ENCODE measurements around the gene TMEM52B. TPM values are rescaled to one million over a fixed set of nuclear protein-coding genes. Genes with fewer than 3 reads are reported as not detected.

TMEM52B gene
- total RNA-seq, 4 donors from 2014 or later = 0.17 to 1.6 TPM; not detected in 2

DNA sequence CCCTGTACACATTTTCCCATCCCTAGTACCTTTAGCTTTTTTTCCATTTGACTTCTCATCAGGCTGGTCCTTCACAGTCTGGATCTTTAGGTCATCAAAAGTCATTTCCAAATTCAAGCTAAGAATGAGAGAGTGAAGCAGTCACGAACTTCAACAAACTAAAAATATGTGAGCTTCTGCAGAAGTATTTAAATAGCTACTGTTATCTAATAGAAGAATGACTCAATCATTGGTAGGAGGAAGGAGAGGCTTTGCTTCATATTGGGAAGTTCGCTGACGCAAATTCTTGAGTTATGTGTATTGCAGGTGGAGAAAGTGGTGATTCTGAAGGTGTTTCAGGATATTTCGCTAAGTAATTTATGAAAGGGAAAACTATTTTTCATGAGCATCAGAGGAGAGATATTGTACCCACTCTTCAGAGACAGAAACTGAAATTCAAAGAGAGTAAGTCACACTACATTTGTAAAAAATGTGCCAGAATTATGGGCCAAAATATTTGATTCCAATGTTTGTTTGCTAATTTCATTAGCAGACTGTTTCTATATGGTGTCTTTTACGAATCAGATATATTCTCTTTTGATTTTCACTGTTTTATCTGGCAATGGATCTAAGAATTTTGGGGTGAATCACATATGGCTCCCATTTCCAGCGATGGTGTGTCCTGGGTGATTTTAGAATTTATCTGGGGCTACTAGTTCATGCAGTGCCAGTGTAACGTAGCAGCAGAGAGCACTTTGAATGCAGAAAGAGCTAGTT, 6.7 kb upstream of the TMEM52B start, which contains the start of gene OLR1:
OLR1 (minus strand) TSS at position 160 of the 756 bp plus-strand sequence; CDS start at position 105, 55 bp downstream.
- intact Hi-C loops (cut with DNase I) = no loop called here
- no peaks in the 10 kb centered on the region for H3K27me3 ChIP-seq
- TF ChIP-seq, protein P1, sequence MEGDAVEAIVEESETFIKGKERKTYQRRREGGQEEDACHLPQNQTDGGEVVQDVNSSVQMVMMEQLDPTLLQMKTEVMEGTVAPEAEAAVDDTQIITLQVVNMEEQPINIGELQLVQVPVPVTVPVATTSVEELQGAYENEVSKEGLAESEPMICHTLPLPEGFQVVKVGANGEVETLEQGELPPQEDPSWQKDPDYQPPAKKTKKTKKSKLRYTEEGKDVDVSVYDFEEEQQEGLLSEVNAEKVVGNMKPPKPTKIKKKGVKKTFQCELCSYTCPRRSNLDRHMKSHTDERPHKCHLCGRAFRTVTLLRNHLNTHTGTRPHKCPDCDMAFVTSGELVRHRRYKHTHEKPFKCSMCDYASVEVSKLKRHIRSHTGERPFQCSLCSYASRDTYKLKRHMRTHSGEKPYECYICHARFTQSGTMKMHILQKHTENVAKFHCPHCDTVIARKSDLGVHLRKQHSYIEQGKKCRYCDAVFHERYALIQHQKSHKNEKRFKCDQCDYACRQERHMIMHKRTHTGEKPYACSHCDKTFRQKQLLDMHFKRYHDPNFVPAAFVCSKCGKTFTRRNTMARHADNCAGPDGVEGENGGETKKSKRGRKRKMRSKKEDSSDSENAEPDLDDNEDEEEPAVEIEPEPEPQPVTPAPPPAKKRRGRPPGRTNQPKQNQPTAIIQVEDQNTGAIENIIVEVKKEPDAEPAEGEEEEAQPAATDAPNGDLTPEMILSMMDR (IDR thresholded peaks at IDR 0.05) = no peak
- TF ChIP-seq POLR2AphosphoS5 (IDR thresholded peaks at IDR 0.05) (no peak), EP300 (IDR thresholded peaks at IDR 0.05) (no peak)
- WGBS = 75% methylated on average over 7 of the region's 7 CpGs
- no peak for DNase-seq (ENCODE audit: extremely low spot score)
- H3K27ac ChIP-seq (replicated peaks in 1 of 4) = no peak within 1 kb of the TSS
- H3K4me3 ChIP-seq = no peak within 1 kb of the TSS
- H3K36me3 ChIP-seq = no peaks in the 10 kb centered on the region
- H3K4me1 ChIP-seq = peaks cover 0 to 12% (median 0%) of the 10 kb centered on the region in 4 donors
- H3K9me3 ChIP-seq = no peaks in the 10 kb centered on the region

DNA sequence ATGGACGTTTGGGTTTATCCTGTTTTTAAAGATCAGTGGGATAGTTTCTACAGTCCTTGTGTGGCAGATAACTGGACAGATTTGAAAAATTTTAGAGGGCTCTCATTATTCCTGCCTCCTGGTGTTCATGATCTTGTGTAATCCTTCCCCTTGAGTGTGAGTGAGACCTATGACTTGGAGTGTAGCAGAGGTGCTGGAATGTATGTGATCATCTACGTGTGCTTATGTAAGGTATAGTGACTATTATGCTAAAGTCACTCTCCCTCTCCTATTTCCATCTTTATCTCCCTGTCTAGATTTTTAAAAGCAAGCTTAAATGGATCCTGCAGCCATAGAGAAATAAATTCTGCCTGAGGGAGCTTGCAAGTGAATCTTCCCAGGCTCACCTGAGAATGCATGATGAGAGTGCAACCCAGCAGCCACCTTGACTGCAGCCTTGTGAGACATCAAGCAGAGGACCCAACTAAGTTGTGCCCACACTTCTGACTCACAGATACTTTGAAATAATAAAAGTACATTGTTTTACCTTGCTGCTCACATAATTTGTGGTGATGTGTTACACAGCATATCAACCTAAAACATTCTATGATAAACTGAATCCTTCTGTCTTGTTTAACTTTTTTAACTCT, 3.7 kb upstream of the TMEM52B start:
- Histone ChIP-seq H3K27ac (replicated peaks in 1 of 4) (no peak overlapping the region), H3K36me3 (no peaks in the 10 kb centered on the region), H3K9me3 (no peaks in the 10 kb centered on the region), H3K4me3 (no peak overlapping the region), H3K4me1 (no peaks in the 10 kb centered on the region), H3K27me3 (no peaks in the 10 kb centered on the region)
- no peak for DNase-seq (ENCODE audit: extremely low spot score)
- TF ChIP-seq POLR2A (IDR thresholded peaks at IDR 0.05; ENCODE audit: low read depth) = no peak
- TF ChIP-seq, protein P1 (IDR thresholded peaks at IDR 0.05) = no peak
- TF ChIP-seq EP300 (IDR thresholded peaks at IDR 0.05) = no peak
- no peak for TF ChIP-seq POLR2AphosphoS5 (IDR thresholded peaks at IDR 0.05)
- intact Hi-C loops (cut with DNase I) = no loop called here
- 75% methylated on average over 2 of the region's 2 CpGs for WGBS

DNA sequence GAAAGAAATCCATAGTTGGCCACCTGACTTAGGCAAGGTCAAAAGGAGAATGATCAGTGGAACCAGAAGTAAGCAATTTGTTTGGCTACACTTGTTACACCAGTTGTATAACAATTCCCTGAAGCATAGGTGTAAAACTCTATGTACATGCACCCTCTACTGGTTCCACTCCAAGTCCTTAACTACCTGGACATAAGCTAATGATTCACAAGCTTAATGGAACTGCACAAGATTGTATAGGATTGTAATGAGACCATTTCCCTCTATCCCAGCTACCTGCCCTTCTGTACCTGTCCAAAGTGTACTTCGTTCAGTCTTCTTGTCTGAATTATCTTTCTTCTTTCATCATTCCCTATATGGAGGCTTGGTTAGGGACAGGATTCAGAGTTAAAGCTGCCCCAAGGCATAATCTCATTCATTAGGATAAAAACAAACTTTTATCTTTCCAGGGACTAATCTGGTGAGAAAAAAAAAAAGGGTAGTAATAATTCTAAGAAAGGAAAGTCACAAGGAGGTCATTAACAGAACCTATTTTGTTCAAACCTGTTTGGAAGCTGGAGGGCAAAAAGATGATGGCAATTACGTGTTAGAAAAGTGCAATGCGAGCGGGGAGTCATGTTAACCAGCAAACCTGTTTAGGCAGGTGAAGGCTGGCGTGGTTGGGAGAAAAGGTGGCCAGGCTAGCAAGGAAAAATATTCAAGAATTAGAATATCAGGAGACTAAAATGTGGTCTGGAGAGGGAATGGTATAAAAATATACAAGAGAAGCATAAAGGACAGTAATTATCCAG, 2.8 kb upstream of the TMEM52B start:
- Histone ChIP-seq H3K4me1 (no peaks in the 10 kb centered on the region), H3K27ac (replicated peaks in 1 of 4) (no peak overlapping the region), H3K36me3 (no peaks in the 10 kb centered on the region), H3K27me3 (no peaks in the 10 kb centered on the region), H3K9me3 (no peaks in the 10 kb centered on the region), H3K4me3 (no peak overlapping the region)
- 87% methylated on average over 5 of the region's 5 CpGs for WGBS
- no peak for TF ChIP-seq POLR2A (IDR thresholded peaks at IDR 0.05; ENCODE audit: low read depth)
- TF ChIP-seq, protein P1 (IDR thresholded peaks at IDR 0.05) = no peak
- no peak for TF ChIP-seq POLR2AphosphoS5 (IDR thresholded peaks at IDR 0.05)
- no peak for TF ChIP-seq EP300 (IDR thresholded peaks at IDR 0.05)
- DNase-seq (ENCODE audit: extremely low spot score) = peak; percentile 19
- intact Hi-C loops (cut with DNase I) = no loop called here

DNA sequence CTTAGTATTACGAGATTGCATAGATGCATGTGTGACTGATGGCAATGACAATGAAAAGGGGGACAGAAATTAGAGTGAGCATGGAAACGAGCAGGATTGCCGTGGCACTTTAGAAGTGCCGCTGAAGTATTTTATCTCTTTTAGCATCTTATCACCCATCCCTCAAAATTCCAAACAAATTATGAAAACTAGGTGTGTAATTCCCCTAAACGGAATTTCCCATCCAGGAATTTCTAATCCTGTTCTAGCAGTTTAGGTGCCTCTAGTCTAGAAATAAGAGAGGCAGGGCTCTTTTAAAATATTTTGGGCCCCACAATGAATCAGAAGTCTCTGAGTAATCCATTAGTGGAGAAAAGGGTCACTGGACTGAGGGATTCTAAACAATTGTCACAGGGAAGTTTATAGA, 947 bp downstream of the TMEM52B start:
- Histone ChIP-seq H3K27me3 (no peaks in the 10 kb centered on the region), H3K4me3 (no peak overlapping the region), H3K4me1 (peaks cover 0 to 23% (median 13%) of the 10 kb centered on the region in 4 donors), H3K9me3 (no peaks in the 10 kb centered on the region), H3K36me3 (no peaks in the 10 kb centered on the region), H3K27ac (replicated peaks in 1 of 4) (no peak overlapping the region)
- WGBS = 77% methylated on average over 5 of the region's 5 CpGs
- no peak for DNase-seq (ENCODE audit: extremely low spot score)
- TF ChIP-seq, protein P1 (IDR thresholded peaks at IDR 0.05) = no peak
- TF ChIP-seq EP300 (IDR thresholded peaks at IDR 0.05) = no peak
- no peak for TF ChIP-seq POLR2AphosphoS5 (IDR thresholded peaks at IDR 0.05)
- TF ChIP-seq POLR2A (IDR thresholded peaks at IDR 0.05; ENCODE audit: low read depth) = no peak
- intact Hi-C loops (cut with DNase I) = no loop called here

Data from esophagus muscularis mucosa (tissue), 4 donors.